GM23338 (cell line): ENCODE measurements around the gene DNAJC6. TPM values are rescaled to one million over a fixed set of nuclear protein-coding genes. Genes with fewer than 3 reads are reported as not detected.

Experiments used
- ATAC-seq: fragments of 200-7000 bp; cut with Tn5 transposase; 3 replicates; pipeline ENCODE4 v1.9.1; 2020
- DNase-seq: peaks from one replicate; pipeline ENCODE4 v3.0.0-alpha.2; 2015; ENCODE audit warnings: low spot score
- H2AFZ ChIP-seq: fragments of 200-600 bp; sonication (generic); 2 replicates; pipeline ENCODE4 v1.8.0; 2016; ENCODE audit warnings: antibody characterized with exemption, mild to moderate bottlenecking, moderate library complexity
- H3F3A ChIP-seq: fragments of 200-600 bp; sonication (generic); replicated peaks from 2 replicates; pipeline ENCODE4 v1.8.0; 2017; ENCODE audit warnings: antibody characterized with exemption, mixed run types, low read depth
- H3K27ac ChIP-seq: fragments of 200-600 bp; sonication (generic); 2 replicates; pipeline ENCODE4 v1.6.1; 2016; ENCODE audit warnings: low read depth
- H3K27me3 ChIP-seq: fragments of 200-600 bp; sonication (generic); 2 replicates; pipeline ENCODE4 v1.8.0; 2016; ENCODE audit warnings: mild to moderate bottlenecking, mixed run types, moderate library complexity; ENCODE audit not compliant: insufficient read depth
- H3K36me3 ChIP-seq: fragments of 200-600 bp; sonication (generic); 2 replicates; pipeline ENCODE4 v1.8.0; 2016; ENCODE audit warnings: mild to moderate bottlenecking; ENCODE audit not compliant: insufficient read depth
- H3K4me1 ChIP-seq: fragments of 200-600 bp; sonication (generic); 2 replicates; pipeline ENCODE4 v1.8.0; 2016; ENCODE audit warnings: mild to moderate bottlenecking, moderate library complexity; ENCODE audit not compliant: insufficient read depth
- H3K4me2 ChIP-seq: fragments of 200-600 bp; sonication (generic); 2 replicates; pipeline ENCODE4 v1.7.1; 2017; ENCODE audit warnings: mixed run types
- H3K4me3 ChIP-seq: fragments of 200-600 bp; sonication (generic); 2 replicates; pipeline ENCODE4 v1.6.1; 2016; ENCODE audit warnings: mixed run types
- H3K79me2 ChIP-seq: fragments of 200-600 bp; sonication (generic); replicated peaks from 2 replicates; pipeline ENCODE4 v1.8.0; 2017; ENCODE audit warnings: mild to moderate bottlenecking; ENCODE audit not compliant: insufficient read depth
- H3K9me2 ChIP-seq: fragments of 200-600 bp; sonication (generic); 2 replicates; pipeline ENCODE4 v1.8.0; 2017; ENCODE audit not compliant: insufficient read depth
- H4K20me1 ChIP-seq: fragments of 200-600 bp; sonication (generic); replicated peaks from 2 replicates; pipeline ENCODE4 v1.8.0; 2017; ENCODE audit warnings: mild to moderate bottlenecking; ENCODE audit not compliant: insufficient read depth
- H3K27ac Mint-ChIP-seq: 2 replicates; pipeline ENCODE4 v1.8.0; 2020; ENCODE audit warnings: inconsistent platforms, mild to moderate bottlenecking, moderate library complexity, mixed read lengths
- H3K27me3 Mint-ChIP-seq: 3 replicates; pipeline ENCODE4 v1.8.0; 2022; ENCODE audit warnings: low read depth, mild to moderate bottlenecking, moderate library complexity, mixed read lengths, inconsistent platforms; ENCODE audit not compliant: insufficient read depth, poor library complexity
- H3K36me3 Mint-ChIP-seq: 3 replicates; pipeline ENCODE4 v1.8.0; 2021; ENCODE audit warnings: low read depth, mild to moderate bottlenecking, inconsistent platforms, moderate library complexity, mixed read lengths
- H3K4me1 Mint-ChIP-seq: 3 replicates; pipeline ENCODE4 v1.8.0; 2020; ENCODE audit warnings: mild to moderate bottlenecking, inconsistent platforms, mixed read lengths
- H3K4me3 Mint-ChIP-seq: 3 replicates; pipeline ENCODE4 v1.8.0; 2021; ENCODE audit warnings: moderate library complexity, mild to moderate bottlenecking, inconsistent platforms, mixed read lengths
- H3K9me3 Mint-ChIP-seq: 3 replicates; pipeline ENCODE4 v1.8.0; 2020; ENCODE audit warnings: moderate library complexity, mild to moderate bottlenecking, inconsistent platforms, mixed read lengths
- CREB1 ChIP-seq: fragments of 250-450 bp; sonication (Bioruptor Pico); IDR thresholded peaks from 2 replicates; pipeline ENCODE4 v1.5.0; 2020; ENCODE audit warnings: low read depth, mild to moderate bottlenecking, moderate library complexity
- CTCF ChIP-seq, 2 experiments: fragments of 200-600 bp in 1 of 2; sonication (generic) in 1 of 2; conservative IDR thresholded peaks; 2 replicates each; pipeline versions ENCODE4 v1.5.1 to v1.6.1; 2016 to 2017; ENCODE audit warnings: antibody characterized with exemption in 2 of 2, low read depth in 2 of 2, mild to moderate bottlenecking in 2 of 2, moderate library complexity in 1 of 2
- ETS1 ChIP-seq: IDR thresholded peaks from 2 replicates; pipeline ENCODE4 v1.6.1; 2016; ENCODE audit warnings: antibody characterized with exemption
- EZH2phosphoT487 ChIP-seq: fragments of 200-600 bp; sonication (generic); IDR thresholded peaks from one replicate; pipeline ENCODE4 v1.8.1; 2018; ENCODE audit warnings: antibody characterized with exemption; ENCODE audit not compliant: unreplicated experiment
- JUNB ChIP-seq: IDR thresholded peaks from one replicate; pipeline ENCODE4 v1.6.1; 2016; ENCODE audit warnings: antibody characterized with exemption; ENCODE audit not compliant: unreplicated experiment
- NANOG ChIP-seq: IDR thresholded peaks from 2 replicates; pipeline ENCODE4 v1.6.1; 2016; ENCODE audit warnings: antibody characterized with exemption, borderline replicate concordance
- STAT1 ChIP-seq: IDR thresholded peaks from one replicate; pipeline ENCODE4 v1.6.1; 2016; ENCODE audit warnings: antibody characterized with exemption; ENCODE audit not compliant: unreplicated experiment
- ZNF114 ChIP-seq: fragments of 250-450 bp; sonication (Bioruptor Pico); IDR thresholded peaks from 2 replicates; pipeline ENCODE4 v1.5.0; 2020; ENCODE audit warnings: mild to moderate bottlenecking, moderate library complexity
- polyA plus RNA-seq: library from polyadenylated mRNA; unstranded; fragments of >200 nt; fragmentation: Nextera tagmentation; extraction: Ambion mirVana; gene quantifications from 2 replicates; pipeline ENCODE4 v1.2.1, GENCODE V29; 2016
- total RNA-seq: library from RNA; depleted of rRNA; stranded (reverse); fragments of >200 nt; shearing (Covaris generic); gene quantifications from 2 replicates; pipeline ENCODE4 v1.2.3, GENCODE V29; 2014
- TF ChIP-seq, protein P1 (sequence below): IDR thresholded peaks from one replicate; pipeline ENCODE4 v1.6.1; 2018; ENCODE audit warnings: antibody characterized with exemption; ENCODE audit not compliant: unreplicated experiment
- TF ChIP-seq, protein P2 (sequence below): fragments of 250-450 bp; sonication (Bioruptor Pico); IDR thresholded peaks from 2 replicates; pipeline ENCODE4 v1.5.0; 2020; ENCODE audit warnings: mild to moderate bottlenecking, moderate library complexity

DNAJC6 gene
- total and polyA plus RNA-seq, 2 experiments from 2014 or later, result 2.4 to 7.4 TPM

- H3K27ac Mint-ChIP-seq, result no peak overlapping the region
- no peak for ATAC-seq
Observed at GRCh38 chr1:65443647-65444046, 134.3 kb downstream of the DNAJC6 start.

More at GRCh38 chr1:65443647-65444046, 134.3 kb downstream of the DNAJC6 start:
- Mint-ChIP-seq H3K36me3 (peaks cover 17% of the 10 kb centered on the region; the same call in 2 of the 3 replicates), H3K4me3 (no peak overlapping the region), H3K27me3 (no peaks in the 10 kb centered on the region), H3K4me1 (peaks cover 34% of the 10 kb centered on the region), H3K9me3 (peaks cover 19% of the 10 kb centered on the region)
- H3K4me1 ChIP-seq, result peaks cover 24% of the 10 kb centered on the region
- no peaks in the 10 kb centered on the region for H3K9me2 ChIP-seq
- no peaks in the 10 kb centered on the region for H3K36me3 ChIP-seq
- no peak overlapping the region for H2AFZ ChIP-seq
- no peaks in the 10 kb centered on the region for H3K79me2 ChIP-seq
- H4K20me1 ChIP-seq, result no peaks in the 10 kb centered on the region
- no peak for TF ChIP-seq ETS1
- TF ChIP-seq CTCF (conservative IDR thresholded peaks at IDR 0.05; ENCODE audit: low read depth in 2 of 2), result no peak
- TF ChIP-seq, protein P1, sequence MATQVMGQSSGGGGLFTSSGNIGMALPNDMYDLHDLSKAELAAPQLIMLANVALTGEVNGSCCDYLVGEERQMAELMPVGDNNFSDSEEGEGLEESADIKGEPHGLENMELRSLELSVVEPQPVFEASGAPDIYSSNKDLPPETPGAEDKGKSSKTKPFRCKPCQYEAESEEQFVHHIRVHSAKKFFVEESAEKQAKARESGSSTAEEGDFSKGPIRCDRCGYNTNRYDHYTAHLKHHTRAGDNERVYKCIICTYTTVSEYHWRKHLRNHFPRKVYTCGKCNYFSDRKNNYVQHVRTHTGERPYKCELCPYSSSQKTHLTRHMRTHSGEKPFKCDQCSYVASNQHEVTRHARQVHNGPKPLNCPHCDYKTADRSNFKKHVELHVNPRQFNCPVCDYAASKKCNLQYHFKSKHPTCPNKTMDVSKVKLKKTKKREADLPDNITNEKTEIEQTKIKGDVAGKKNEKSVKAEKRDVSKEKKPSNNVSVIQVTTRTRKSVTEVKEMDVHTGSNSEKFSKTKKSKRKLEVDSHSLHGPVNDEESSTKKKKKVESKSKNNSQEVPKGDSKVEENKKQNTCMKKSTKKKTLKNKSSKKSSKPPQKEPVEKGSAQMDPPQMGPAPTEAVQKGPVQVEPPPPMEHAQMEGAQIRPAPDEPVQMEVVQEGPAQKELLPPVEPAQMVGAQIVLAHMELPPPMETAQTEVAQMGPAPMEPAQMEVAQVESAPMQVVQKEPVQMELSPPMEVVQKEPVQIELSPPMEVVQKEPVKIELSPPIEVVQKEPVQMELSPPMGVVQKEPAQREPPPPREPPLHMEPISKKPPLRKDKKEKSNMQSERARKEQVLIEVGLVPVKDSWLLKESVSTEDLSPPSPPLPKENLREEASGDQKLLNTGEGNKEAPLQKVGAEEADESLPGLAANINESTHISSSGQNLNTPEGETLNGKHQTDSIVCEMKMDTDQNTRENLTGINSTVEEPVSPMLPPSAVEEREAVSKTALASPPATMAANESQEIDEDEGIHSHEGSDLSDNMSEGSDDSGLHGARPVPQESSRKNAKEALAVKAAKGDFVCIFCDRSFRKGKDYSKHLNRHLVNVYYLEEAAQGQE, result no peak
- no peak for TF ChIP-seq NANOG
- no peak for TF ChIP-seq JUNB
- no peak for TF ChIP-seq ZNF114 (CRISPR knock-in tag)
- TF ChIP-seq CREB1 (CRISPR knock-in tag), result no peak
- TF ChIP-seq, protein P2, sequence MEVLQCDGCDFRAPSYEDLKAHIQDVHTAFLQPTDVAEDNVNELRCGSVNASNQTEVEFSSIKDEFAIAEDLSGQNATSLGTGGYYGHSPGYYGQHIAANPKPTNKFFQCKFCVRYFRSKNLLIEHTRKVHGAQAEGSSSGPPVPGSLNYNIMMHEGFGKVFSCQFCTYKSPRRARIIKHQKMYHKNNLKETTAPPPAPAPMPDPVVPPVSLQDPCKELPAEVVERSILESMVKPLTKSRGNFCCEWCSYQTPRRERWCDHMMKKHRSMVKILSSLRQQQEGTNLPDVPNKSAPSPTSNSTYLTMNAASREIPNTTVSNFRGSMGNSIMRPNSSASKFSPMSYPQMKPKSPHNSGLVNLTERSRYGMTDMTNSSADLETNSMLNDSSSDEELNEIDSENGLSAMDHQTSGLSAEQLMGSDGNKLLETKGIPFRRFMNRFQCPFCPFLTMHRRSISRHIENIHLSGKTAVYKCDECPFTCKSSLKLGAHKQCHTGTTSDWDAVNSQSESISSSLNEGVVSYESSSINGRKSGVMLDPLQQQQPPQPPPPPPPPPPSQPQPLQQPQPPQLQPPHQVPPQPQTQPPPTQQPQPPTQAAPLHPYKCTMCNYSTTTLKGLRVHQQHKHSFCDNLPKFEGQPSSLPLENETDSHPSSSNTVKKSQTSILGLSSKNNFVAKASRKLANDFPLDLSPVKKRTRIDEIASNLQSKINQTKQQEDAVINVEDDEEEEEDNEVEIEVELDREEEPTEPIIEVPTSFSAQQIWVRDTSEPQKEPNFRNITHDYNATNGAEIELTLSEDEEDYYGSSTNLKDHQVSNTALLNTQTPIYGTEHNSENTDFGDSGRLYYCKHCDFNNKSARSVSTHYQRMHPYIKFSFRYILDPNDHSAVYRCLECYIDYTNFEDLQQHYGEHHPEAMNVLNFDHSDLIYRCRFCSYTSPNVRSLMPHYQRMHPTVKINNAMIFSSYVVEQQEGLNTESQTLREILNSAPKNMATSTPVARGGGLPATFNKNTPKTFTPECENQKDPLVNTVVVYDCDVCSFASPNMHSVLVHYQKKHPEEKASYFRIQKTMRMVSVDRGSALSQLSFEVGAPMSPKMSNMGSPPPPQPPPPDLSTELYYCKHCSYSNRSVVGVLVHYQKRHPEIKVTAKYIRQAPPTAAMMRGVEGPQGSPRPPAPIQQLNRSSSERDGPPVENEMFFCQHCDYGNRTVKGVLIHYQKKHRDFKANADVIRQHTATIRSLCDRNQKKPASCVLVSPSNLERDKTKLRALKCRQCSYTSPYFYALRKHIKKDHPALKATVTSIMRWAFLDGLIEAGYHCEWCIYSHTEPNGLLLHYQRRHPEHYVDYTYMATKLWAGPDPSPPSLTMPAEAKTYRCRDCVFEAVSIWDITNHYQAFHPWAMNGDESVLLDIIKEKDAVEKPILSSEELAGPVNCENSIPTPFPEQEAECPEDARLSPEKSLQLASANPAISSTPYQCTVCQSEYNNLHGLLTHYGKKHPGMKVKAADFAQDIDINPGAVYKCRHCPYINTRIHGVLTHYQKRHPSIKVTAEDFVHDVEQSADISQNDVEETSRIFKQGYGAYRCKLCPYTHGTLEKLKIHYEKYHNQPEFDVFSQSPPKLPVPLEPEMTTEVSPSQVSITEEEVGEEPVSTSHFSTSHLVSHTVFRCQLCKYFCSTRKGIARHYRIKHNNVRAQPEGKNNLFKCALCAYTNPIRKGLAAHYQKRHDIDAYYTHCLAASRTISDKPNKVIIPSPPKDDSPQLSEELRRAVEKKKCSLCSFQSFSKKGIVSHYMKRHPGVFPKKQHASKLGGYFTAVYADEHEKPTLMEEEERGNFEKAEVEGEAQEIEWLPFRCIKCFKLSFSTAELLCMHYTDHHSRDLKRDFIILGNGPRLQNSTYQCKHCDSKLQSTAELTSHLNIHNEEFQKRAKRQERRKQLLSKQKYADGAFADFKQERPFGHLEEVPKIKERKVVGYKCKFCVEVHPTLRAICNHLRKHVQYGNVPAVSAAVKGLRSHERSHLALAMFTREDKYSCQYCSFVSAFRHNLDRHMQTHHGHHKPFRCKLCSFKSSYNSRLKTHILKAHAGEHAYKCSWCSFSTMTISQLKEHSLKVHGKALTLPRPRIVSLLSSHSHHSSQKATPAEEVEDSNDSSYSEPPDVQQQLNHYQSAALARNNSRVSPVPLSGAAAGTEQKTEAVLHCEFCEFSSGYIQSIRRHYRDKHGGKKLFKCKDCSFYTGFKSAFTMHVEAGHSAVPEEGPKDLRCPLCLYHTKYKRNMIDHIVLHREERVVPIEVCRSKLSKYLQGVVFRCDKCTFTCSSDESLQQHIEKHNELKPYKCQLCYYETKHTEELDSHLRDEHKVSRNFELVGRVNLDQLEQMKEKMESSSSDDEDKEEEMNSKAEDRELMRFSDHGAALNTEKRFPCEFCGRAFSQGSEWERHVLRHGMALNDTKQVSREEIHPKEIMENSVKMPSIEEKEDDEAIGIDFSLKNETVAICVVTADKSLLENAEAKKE (CRISPR knock-in tag), result no peak
- TF ChIP-seq EZH2phosphoT487, result no peak
- TF ChIP-seq STAT1, result no peak
- H3K27ac ChIP-seq, result peak overlapping the region; percentile 60; the same call in 1 of the 2 replicates
- no peaks in the 10 kb centered on the region for H3K27me3 ChIP-seq
- H3K4me2 ChIP-seq, result no peak overlapping the region; the same call in 1 of the 2 replicates
- DNase-seq, result no peak
- no peaks in the 10 kb centered on the region for H3F3A ChIP-seq
- H3K4me3 ChIP-seq, result 0 out of 2 replicates have a peak overlapping the region, but pooled peaks have one; percentile 26
